ENCODE results near the gene FOXK1.

FOXK1 gene

GRCh38 chr7:4724648-4725013, 42.5 kb downstream of the FOXK1 start:
- no peak for DNase-seq

- no peak for DNase-seq
Observed at GRCh38 chr7:4725014-4725849, 43.1 kb downstream of the FOXK1 start.

- no peak for DNase-seq
Observed at GRCh38 chr7:4725850-4726450, 43.9 kb downstream of the FOXK1 start.

- DNase-seq: no peak
Observed at GRCh38 chr7:4726566-4726965, 44.5 kb downstream of the FOXK1 start.

- DNase-seq: no peak
Observed at GRCh38 chr7:4727914-4728705, 46.0 kb downstream of the FOXK1 start.

GRCh38 chr7:4729266-4729665, 47.2 kb downstream of the FOXK1 start:
- no peak for DNase-seq

- no peak for DNase-seq
Observed at GRCh38 chr7:4730276-4730675, 48.2 kb downstream of the FOXK1 start.

GRCh38 chr7:4730971-4731370, 48.9 kb downstream of the FOXK1 start:
- no peak for DNase-seq

GRCh38 chr7:4731803-4732202, 49.7 kb downstream of the FOXK1 start:
- no peak for DNase-seq

- DNase-seq: no peak
Observed at GRCh38 chr7:4733936-4734528, 51.9 kb downstream of the FOXK1 start.

GRCh38 chr7:4734587-4735345, 52.7 kb downstream of the FOXK1 start:
- no peak for DNase-seq

GRCh38 chr7:4737300-4737699, 55.2 kb downstream of the FOXK1 start:
- no peak for DNase-seq

- no peak for DNase-seq
Observed at GRCh38 chr7:4738711-4739527, 56.8 kb downstream of the FOXK1 start.

GRCh38 chr7:4739528-4739992, 57.5 kb downstream of the FOXK1 start:
- no peak for DNase-seq

- no peak for DNase-seq
Observed at GRCh38 chr7:4740796-4741195, 58.7 kb downstream of the FOXK1 start.

- no peak for DNase-seq
Observed at GRCh38 chr7:4742051-4742573, 60.0 kb downstream of the FOXK1 start.

- no peak for DNase-seq
Observed at GRCh38 chr7:4742852-4743251, 60.8 kb downstream of the FOXK1 start.

- DNase-seq: peak; percentile 80 to 95
Observed at GRCh38 chr7:4744391-4745264, 62.5 kb downstream of the FOXK1 start.

GRCh38 chr7:4745265-4745919, 63.3 kb downstream of the FOXK1 start:
- DNase-seq: no peak

Data from NCI-H526 (cell line).